HG03342 (cell line): ENCODE measurements around the gene OR10P1.
"Not testable (repeated sequence)": the region's sequence is repeated elsewhere in the genome, so short reads cannot be mapped to it uniquely, and the experiment has no call there.

Experiments used
- ATAC-seq: cut with Tn5 transposase; IDR thresholded peaks from one replicate; pipeline ENCODE4 v1.9.1; 2021; ENCODE audit warnings: mild to moderate bottlenecking, moderate library complexity; ENCODE audit not compliant: unreplicated experiment

The OR10P1 gene

GRCh38 chr12:55650620-55651298, 14.1 kb downstream of the OR10P1 start:
- ATAC-seq = not testable (repeated sequence)

- no peak for ATAC-seq
These were observed 14.6 kb downstream of the OR10P1 start for GRCh38 chr12:55651299-55651683.

DNA sequence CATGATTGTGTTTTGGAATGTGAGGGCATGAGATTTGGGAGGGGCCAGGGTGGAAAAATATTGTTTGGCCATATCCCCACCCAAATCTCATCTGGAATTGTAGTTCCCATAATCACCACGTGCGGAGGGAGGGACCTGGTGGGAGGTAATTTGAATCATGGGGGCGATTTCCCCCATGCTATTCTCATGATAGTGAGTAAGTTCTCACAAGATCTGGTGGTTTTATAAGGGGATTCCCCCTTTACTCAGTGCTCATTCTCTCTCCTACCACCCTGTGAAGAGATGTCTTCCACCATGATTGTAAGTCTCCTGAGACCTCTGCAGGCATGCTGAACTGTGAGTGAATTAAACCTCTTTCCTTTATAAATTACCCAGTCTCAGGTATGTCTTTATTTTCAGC, 15.7 kb downstream of the OR10P1 start:
- no peak for ATAC-seq

GRCh38 chr12:55653031-55653430, 16.3 kb downstream of the OR10P1 start:
- ATAC-seq = no peak

GRCh38 chr12:55654511-55655214, 18.0 kb downstream of the OR10P1 start:
- no peak for ATAC-seq

DNA sequence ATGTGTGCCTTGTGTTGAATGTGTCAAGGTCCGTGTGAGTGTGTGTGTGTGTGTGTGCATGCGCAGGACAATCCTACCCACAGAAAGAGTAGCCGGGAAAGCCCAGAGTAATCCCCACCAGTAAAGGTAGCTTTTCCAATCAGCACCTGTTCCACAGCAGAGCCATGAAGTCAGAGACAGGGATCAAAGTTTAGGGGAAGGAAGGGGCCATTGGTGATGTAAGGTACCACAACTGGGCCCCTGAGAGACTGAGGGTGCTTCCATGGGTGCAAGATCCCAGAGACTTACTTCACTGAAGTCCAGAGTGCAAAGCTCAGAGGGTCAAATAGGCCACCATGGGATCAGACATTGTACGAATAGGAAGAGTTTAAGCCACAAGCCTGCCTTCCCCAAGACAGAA, 20.5 kb downstream of the OR10P1 start:
- no peak for ATAC-seq

GRCh38 chr12:55658212-55658611, 21.5 kb downstream of the OR10P1 start:
- no peak for ATAC-seq

DNA sequence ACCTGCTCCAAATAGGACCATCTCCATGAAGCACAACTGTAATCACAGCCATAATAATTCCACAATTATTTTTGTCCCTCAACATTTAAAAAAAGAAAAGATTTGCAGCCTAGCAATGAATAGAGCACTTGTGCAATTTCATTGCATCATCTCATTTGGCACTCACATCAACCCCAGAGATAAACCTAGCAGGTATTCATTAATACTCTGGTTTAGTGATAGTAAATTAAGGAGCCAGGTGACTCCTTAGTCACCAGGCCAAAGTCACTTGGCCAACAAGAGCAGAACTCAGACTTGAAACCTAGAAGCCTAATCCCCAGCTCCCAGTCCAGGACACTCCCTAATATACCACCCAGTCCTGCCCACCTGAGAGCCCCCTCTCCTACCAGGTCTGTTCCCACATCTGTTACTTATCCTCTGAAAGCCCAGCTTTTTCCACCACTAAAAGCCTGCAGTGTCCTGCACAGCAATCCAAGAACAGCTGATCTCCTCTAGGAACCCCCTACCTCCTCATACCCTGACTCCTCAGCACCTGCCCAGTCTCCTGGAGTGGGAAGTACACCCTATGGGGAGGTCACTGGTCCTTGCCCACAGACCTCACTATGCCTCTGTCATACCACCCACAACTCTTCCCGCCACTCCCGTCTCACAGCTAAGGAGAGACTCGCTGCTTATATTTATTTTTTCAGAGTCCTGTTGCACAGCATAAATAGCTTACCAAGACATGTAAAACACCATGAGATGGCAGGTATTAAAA, 22.1 kb downstream of the OR10P1 start:
- no peak for ATAC-seq

DNA sequence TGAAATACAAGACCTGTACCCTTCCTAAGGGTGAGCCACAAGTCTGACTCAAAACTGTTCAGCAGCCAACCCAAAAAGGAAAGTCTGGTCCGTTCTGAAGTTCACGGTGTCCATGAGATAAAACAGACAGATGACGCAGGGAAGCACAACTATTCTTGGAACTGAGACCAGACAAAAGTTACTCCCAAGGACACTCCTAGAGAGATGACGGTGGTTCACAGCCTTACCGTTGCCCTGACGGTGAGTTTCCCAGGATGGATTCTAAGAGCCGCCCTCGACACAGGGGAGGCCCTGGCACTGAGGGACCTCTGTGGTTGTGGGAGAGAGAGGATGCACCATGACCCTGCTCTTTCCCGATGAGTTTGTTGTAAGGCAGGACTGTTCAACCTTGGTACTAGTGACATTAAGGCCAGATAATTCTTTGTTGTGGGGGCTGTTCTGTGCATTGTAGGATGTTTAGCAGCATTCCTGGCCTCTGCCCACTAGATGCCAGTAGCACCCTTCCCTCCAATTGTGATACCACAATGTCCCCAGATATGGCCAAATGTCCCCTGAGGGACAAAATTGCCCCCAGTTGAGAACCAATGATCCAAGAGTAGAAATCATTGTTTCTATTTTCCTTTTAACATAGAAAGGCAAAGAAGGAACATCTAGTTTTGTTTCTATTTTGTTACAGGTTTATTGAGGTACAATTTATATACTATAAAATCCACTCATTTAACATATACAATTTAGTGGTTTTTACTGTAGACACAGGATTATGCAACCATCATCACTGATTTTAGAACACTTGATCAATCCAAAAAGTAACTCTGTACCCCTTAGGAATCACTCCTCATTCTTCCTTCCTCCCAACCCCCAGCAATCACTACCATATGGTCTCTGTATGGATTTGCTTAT, 23.0 kb downstream of the OR10P1 start:
- ATAC-seq = no peak

DNA sequence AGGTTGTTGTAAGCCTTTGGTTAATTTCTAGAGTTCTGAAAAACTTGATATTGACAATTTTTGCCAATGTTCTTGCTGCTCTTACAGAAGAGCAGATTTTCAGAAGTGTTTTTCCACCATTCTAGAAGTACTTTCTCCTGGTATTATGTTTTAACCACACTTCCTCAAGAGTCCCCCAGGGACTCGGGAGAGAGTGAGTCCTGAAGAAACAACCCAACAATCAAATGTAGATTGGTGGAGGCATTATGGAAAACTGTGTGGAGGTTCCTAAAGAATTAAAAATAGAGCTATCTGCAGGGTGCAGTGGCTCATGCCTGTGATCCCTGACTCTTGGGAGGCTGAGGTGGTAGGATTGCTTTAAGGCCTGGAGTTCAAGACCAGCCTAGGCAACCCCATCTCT, 26.7 kb downstream of the OR10P1 start:
- no peak for ATAC-seq

GRCh38 chr12:55664826-55665225, 28.1 kb downstream of the OR10P1 start:
- no peak for ATAC-seq

- no peak for ATAC-seq
These were observed 29.8 kb downstream of the OR10P1 start for GRCh38 chr12:55666508-55666907.

GRCh38 chr12:55670276-55670675, 33.6 kb downstream of the OR10P1 start:
- no peak for ATAC-seq

DNA sequence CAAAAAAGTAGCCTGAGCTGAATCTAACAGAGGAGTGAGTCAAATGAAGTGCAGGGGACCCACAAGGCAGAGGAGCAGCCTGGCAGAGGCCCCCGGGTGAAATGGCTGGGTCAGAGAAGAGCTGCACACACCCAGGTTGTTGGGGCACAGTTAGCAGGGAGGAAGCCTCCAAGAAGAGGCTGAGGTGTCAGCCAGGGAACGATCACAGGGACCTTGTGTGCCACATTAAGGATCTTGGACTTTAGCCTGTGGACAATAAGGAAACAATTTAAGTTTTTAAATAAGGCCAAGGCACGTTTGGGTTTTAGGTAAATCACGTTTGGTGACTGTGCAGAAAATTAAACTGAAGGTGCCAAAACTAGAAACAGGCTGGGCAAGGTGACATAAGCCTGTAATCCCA, 35.1 kb downstream of the OR10P1 start:
- ATAC-seq = no peak

- ATAC-seq = peak; percentile 99
These were observed 36.9 kb downstream of the OR10P1 start for GRCh38 chr12:55673638-55674037.

GRCh38 chr12:55675666-55676065, 39.0 kb downstream of the OR10P1 start:
- no peak for ATAC-seq

- ATAC-seq = no peak
These were observed 40.0 kb downstream of the OR10P1 start for GRCh38 chr12:55676707-55677106.

DNA sequence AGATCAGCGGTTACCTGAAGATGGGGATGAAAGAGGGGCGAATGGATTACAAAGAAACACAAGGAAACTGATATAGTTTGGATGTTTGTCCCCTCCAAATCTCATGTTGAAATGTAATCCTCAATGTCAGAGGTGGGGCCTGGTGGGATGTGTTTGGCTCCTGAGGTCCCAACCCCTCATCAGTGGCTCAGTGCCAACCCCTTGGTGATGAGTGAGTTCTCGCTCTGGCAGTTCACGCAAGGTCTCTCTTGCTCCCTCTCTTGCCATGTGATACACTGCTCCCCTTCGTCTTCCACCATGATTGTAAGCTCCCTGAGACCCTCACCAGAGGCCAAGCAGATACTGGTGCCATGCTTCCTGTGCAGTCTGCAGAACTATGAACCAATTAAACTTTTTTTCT, 43.0 kb downstream of the OR10P1 start:
- ATAC-seq = no peak

GRCh38 chr12:55681142-55682077, 44.7 kb downstream of the OR10P1 start:
- ATAC-seq = no peak
